ENCODE results near the gene SH3GL2. TPM values are rescaled to one million over a fixed set of nuclear protein-coding genes. Genes with fewer than 3 reads are reported as not detected.

Gene SH3GL2
- polyA plus RNA-seq (ENCODE audit: insufficient read length in 4 of 4) = 1 to 10 TPM; 4.3 to 6.1 (median 5.2) TPM

- peak in 3 of 4 donors; percentile 36 to 52 (median 44) for DNase-seq (ENCODE audit: low read depth in 4 of 4, low spot score in 3 of 4)
These were observed at the start of gene SH3GL2 for GRCh38 chr9:17578911-17579793. TSS of gene SH3GL2 (plus strand) at chr9:17579066.

GRCh38 chr9:17531642-17532254 is 47.1 kb upstream of the SH3GL2 start:
- DNase-seq (ENCODE audit: low read depth in 4 of 4, low spot score in 3 of 4) = peak; percentile 22 to 36 (median 30)

GRCh38 chr9:17532461-17532860 is 46.4 kb upstream of the SH3GL2 start:
- DNase-seq (ENCODE audit: low read depth in 4 of 4, low spot score in 3 of 4) = no peak

GRCh38 chr9:17535176-17535575 is 43.7 kb upstream of the SH3GL2 start:
- DNase-seq (ENCODE audit: low read depth in 4 of 4, low spot score in 3 of 4) = no peak

- DNase-seq (ENCODE audit: low read depth in 4 of 4, low spot score in 3 of 4) = no peak
These were observed 42.8 kb upstream of the SH3GL2 start for GRCh38 chr9:17536027-17536426.

GRCh38 chr9:17551023-17551422 is 27.8 kb upstream of the SH3GL2 start:
- DNase-seq (ENCODE audit: low read depth in 4 of 4, low spot score in 3 of 4) = no peak

- DNase-seq (ENCODE audit: low read depth in 4 of 4, low spot score in 3 of 4) = no peak
These were observed 23.4 kb upstream of the SH3GL2 start for GRCh38 chr9:17555362-17556054.

DNA sequence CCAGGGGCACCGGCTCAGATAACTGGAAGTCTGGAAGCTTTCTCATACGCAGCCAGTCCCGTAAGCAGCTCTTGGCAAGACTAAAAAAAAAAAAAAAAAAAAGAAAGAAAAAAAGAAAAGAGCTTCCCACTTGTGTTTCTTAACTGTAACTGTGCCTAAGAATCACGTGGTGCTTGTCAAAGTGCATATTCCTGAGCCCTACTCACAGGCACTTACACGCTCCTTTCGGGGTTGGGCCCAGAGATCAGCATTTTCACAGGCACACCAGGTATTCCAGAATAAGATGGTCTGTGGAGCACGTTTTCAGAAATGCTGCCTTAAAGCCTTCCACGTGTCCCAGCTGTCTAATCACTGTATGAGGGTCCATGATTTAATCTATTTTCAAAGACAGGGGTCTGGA is 22.6 kb upstream of the SH3GL2 start:
- DNase-seq (ENCODE audit: low read depth in 4 of 4, low spot score in 3 of 4) = no peak

GRCh38 chr9:17556935-17557334 is 21.9 kb upstream of the SH3GL2 start:
- no peak for DNase-seq (ENCODE audit: low read depth in 4 of 4, low spot score in 3 of 4)

DNA sequence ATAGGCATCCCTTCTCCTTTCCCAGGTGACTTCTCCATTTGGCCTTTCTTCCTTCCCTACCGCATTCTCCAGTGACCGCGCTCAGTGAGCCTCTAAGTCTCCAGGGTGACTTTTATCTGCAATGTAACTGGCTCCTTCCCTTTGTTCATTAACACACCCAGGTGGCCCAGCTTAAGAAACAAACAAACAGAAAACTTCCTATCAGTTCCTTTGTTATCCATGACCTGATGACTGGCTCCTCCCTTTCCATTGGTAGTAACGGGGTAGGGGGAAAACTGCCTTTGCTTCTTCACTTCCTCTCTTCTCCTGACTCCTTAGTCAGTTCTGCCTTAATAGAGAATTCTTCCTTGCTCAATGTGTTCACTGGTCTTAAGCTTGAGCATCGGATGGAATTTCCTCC is 7.0 kb upstream of the SH3GL2 start:
- no peak for DNase-seq (ENCODE audit: low read depth in 4 of 4, low spot score in 3 of 4)

DNA sequence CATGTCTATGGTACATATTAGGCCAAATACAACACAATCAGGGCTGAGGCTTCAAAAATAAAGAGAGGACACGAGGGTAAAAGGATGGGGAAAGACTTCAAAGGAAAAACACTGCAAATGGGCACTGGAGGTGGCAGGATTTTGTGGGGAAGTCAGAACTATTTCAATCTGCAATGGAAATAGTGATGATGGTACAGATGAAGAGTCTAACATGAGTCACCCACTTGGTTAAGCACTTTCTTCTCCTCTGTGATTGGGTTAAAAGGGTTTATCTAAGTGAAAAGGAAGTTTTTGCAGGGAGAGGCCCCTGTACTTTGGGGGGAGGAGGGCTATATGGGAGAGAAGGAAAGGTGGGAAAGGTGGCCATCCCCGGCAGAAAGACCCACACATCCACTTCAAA is 4.5 kb upstream of the SH3GL2 start:
- DNase-seq (ENCODE audit: low read depth in 4 of 4, low spot score in 3 of 4) = no peak

GRCh38 chr9:17578577-17578910 is 322 bp upstream of the SH3GL2 start:
- no peak for DNase-seq (ENCODE audit: low read depth in 4 of 4, low spot score in 3 of 4)

GRCh38 chr9:17580119-17580518 is 1.3 kb downstream of the SH3GL2 start:
- no peak for DNase-seq (ENCODE audit: low read depth in 4 of 4, low spot score in 3 of 4)

- DNase-seq (ENCODE audit: low read depth in 4 of 4, low spot score in 3 of 4) = no peak
These were observed 8.2 kb downstream of the SH3GL2 start for GRCh38 chr9:17587113-17587512.

DNA sequence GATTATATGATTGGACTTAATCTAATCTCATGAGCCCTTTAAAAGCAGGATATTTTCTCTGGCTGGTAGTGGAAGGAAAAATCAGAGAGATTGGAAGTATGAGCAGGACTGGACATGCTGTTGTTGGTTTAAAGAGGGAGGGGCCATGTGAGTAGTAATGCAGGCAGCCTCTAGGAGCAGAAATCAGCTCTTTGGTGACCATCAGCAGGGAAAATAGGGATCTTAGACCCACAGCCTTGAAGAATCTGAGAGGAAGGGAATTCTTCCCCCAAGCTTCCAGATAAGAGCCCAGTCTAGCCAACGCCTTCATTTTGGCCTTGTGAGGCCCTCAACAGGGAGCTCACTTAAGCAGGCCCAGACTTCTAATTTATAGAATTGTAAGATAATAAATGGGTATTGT is 9.5 kb downstream of the SH3GL2 start:
- DNase-seq (ENCODE audit: low read depth in 4 of 4, low spot score in 3 of 4) = no peak

DNA sequence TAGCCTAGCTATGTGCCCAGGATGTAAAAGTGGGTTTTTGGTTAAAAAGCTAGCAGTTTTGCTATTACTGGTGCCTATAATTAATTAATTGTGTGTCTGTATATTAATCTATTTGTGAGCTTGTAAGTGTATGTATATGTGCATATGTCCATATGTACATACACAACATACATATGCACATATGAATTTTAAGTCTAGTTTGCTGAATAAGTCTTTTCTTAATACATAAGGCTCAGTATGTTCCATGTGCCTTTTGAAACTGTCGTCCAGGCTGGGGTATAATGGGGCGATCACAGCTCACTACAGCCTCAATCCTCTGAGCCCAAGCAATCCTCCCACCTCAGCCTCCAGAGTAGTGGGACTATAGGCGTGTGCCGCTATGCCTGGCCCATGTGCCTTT is 10.1 kb downstream of the SH3GL2 start:
- no peak for DNase-seq (ENCODE audit: low read depth in 4 of 4, low spot score in 3 of 4)

- DNase-seq (ENCODE audit: low read depth in 4 of 4, low spot score in 3 of 4) = no peak
These were observed 10.9 kb downstream of the SH3GL2 start for GRCh38 chr9:17589771-17590170.

DNA sequence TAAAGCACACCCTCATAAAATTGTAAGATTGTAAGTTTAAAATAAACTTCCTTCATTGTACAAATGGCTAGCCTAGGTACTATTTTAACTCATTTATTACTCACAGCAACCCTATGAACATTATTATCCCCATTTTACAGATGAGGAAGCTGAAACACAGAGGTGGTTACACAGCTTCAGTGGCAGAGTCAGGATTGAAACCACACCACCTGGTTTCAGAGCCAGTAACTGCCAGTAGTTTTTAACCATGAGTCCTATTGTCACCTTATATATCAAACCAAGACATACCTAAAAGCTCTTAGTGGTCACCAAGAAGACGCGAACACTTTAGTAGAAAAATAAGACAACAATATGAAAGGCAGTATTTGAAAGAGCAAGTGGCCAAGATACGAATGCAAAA is 16.1 kb downstream of the SH3GL2 start:
- DNase-seq (ENCODE audit: low read depth in 4 of 4, low spot score in 3 of 4) = no peak

GRCh38 chr9:17597977-17598376 is 19.1 kb downstream of the SH3GL2 start:
- DNase-seq (ENCODE audit: low read depth in 4 of 4, low spot score in 3 of 4) = no peak

- no peak for DNase-seq (ENCODE audit: low read depth in 4 of 4, low spot score in 3 of 4)
These were observed 22.2 kb downstream of the SH3GL2 start for GRCh38 chr9:17600962-17601593.

DNA sequence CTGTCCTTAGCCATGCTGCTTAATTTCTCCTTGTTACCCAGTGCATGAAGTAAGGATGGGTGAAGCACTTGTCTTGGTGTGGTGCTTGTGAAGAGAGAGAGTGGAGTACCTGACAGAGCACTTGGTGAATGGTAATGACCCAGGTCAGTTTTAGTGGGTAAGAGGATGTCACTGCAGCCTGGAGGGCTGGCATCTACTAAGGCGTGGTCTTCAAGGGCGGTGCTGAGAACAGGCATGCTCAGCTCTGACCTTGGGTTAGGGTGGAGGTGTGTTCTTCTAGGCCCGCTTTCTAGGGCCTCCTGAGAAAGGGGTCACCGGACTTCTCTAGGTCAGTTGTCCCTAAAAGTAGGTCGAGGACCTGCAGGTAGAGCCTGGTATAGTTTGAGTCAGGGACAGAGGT is 25.7 kb downstream of the SH3GL2 start:
- DNase-seq (ENCODE audit: low read depth in 4 of 4, low spot score in 3 of 4) = no peak

Measured in right renal pelvis (tissue), 4 donors.